Tibial artery (tissue), 4 donors: ENCODE measurements around the gene FOXA3.

ENCODE experiments used
- DNase-seq, 2 donors: peaks; one replicate each; pipeline ENCODE4 v3.0.0-alpha.2; 2019
- H3K27ac ChIP-seq, 2 donors: fragments of 200-600 bp; sonication (generic) in 1 of 2; 1 replicate in 1 of 2; 2 replicates in 1 of 2; pipeline ENCODE4 v1.5.1; 2018 to 2019; ENCODE audit warnings: mild to moderate bottlenecking in 1 of 2
- H3K27me3 ChIP-seq, 2 donors: fragments of 200-600 bp; sonication (generic) in 1 of 2; one replicate each; pipeline versions ENCODE4 v1.5.1 to v1.6.0; 2016 to 2019
- H3K36me3 ChIP-seq, 3 donors: fragments of 200-600 bp; sonication (generic) in 2 of 3; one replicate each; pipeline ENCODE4 v1.5.1; 2016 to 2019; ENCODE audit warnings: mild to moderate bottlenecking in 2 of 3
- H3K4me1 ChIP-seq, 4 donors: fragments of 200-600 bp; sonication (generic) in 2 of 4; 1 replicate in 3 of 4; 2 replicates in 1 of 4; pipeline ENCODE4 v1.5.1; 2016 to 2019
- H3K4me3 ChIP-seq, 2 donors: fragments of 200-600 bp; sonication (generic) in 1 of 2; 1 replicate in 1 of 2; 2 replicates in 1 of 2; pipeline ENCODE4 v1.5.1; 2018 to 2019; ENCODE audit warnings: mild to moderate bottlenecking in 2 of 2
- H3K9me3 ChIP-seq, 3 donors: fragments of 200-600 bp; sonication (generic) in 1 of 3; one replicate each; pipeline ENCODE4 v1.5.1; 2016 to 2019
- CTCF ChIP-seq, 2 experiments: fragments of 200-600 bp in 1 of 2; fragments of 450-650 bp in 1 of 2; IDR thresholded peaks; one replicate each; pipeline ENCODE4 v1.5.1; 2017 to 2019; ENCODE audit warnings: antibody characterized with exemption in 2 of 2, mild to moderate bottlenecking in 1 of 2, moderate library complexity in 1 of 2
- intact Hi-C: fragments of 100-400 bp; cut with DNase I; formaldehyde crosslinking; loops from one replicate; pipeline ENCODE4 v1.15.0; 2023; ENCODE audit warnings: low total_unique reads

FOXA3 gene

GRCh38 chr19:45825263-45825605 is 38.9 kb upstream of the FOXA3 start:
- Histone ChIP-seq H3K4me1 (no peaks in the 10 kb centered on the region), H3K9me3 (no peaks in the 10 kb centered on the region), H3K27me3 (no peaks in the 10 kb centered on the region), H3K4me3 (no peak overlapping the region), H3K36me3 (peaks cover 60 to 99% (median 98%) of the 10 kb centered on the region in 3 donors), H3K27ac (no peak overlapping the region)
- no peak for DNase-seq
- TF ChIP-seq CTCF (IDR thresholded peaks at IDR 0.05), result no peak
- intact Hi-C loops, result no loop called here

GRCh38 chr19:45825917-45826893 is 37.9 kb upstream of the FOXA3 start:
- Histone ChIP-seq H3K27ac (no peak overlapping the region), H3K9me3 (no peaks in the 10 kb centered on the region), H3K4me3 (no peak overlapping the region), H3K27me3 (no peaks in the 10 kb centered on the region), H3K4me1 (no peaks in the 10 kb centered on the region), H3K36me3 (peaks cover 59 to 99% (median 98%) of the 10 kb centered on the region in 3 donors)
- no peak for DNase-seq
- intact Hi-C loops, result no loop called here
- no peak for TF ChIP-seq CTCF (IDR thresholded peaks at IDR 0.05)

GRCh38 chr19:45826934-45827333 is 37.2 kb upstream of the FOXA3 start:
- Histone ChIP-seq H3K9me3 (no peaks in the 10 kb centered on the region), H3K4me3 (no peak overlapping the region), H3K36me3 (peaks cover 66 to 99% (median 98%) of the 10 kb centered on the region in 3 donors), H3K27me3 (no peaks in the 10 kb centered on the region), H3K27ac (no peak overlapping the region), H3K4me1 (no peaks in the 10 kb centered on the region)
- intact Hi-C loops, result no loop called here
- DNase-seq, result no peak
- no peak for TF ChIP-seq CTCF (IDR thresholded peaks at IDR 0.05)

GRCh38 chr19:45827459-45828093 is 36.5 kb upstream of the FOXA3 start:
- intact Hi-C loops, result no loop called here
- no peak for TF ChIP-seq CTCF (IDR thresholded peaks at IDR 0.05)
- Histone ChIP-seq H3K36me3 (peaks cover 67 to 100% (median 100%) of the 10 kb centered on the region in 3 donors), H3K4me3 (no peak overlapping the region), H3K27ac (no peak overlapping the region), H3K27me3 (no peaks in the 10 kb centered on the region), H3K4me1 (no peaks in the 10 kb centered on the region), H3K9me3 (no peaks in the 10 kb centered on the region)
- DNase-seq, result no peak

GRCh38 chr19:45828523-45828922 is 35.6 kb upstream of the FOXA3 start:
- H3K4me3 ChIP-seq, result no peak overlapping the region
- intact Hi-C loops, result no loop called here
- H3K9me3 ChIP-seq, result no peaks in the 10 kb centered on the region
- H3K36me3 ChIP-seq, result peaks cover 72 to 100% (median 98%) of the 10 kb centered on the region in 3 donors
- H3K27me3 ChIP-seq, result no peaks in the 10 kb centered on the region
- DNase-seq, result no peak
- no peaks in the 10 kb centered on the region for H3K4me1 ChIP-seq
- no peak overlapping the region for H3K27ac ChIP-seq
- no peak for TF ChIP-seq CTCF (IDR thresholded peaks at IDR 0.05)
